NCI-H748 treated with DMSO at 0.1 percent for 48 hours (cell line): ENCODE measurements around the gene ZNF438.
"Not testable (repeated sequence)": the region's sequence is repeated elsewhere in the genome, so short reads cannot be mapped to it uniquely, and the experiment has no call there.

Experiments used
- DNase-seq: peaks from one replicate; lab custom pipeline; 2025; lab: John Stamatoyannopoulos, UW

The ZNF438 gene

GRCh38 chr10:30984563-30985328, 46.9 kb downstream of the ZNF438 start:
- DNase-seq = no peak

GRCh38 chr10:30983209-30983608, 48.5 kb downstream of the ZNF438 start:
- not testable (repeated sequence) for DNase-seq

GRCh38 chr10:30980951-30981616, 50.6 kb downstream of the ZNF438 start:
- DNase-seq = no peak

- no peak for DNase-seq
Measured at GRCh38 chr10:30979956-30980355, 51.7 kb downstream of the ZNF438 start.

- no peak for DNase-seq
Measured at GRCh38 chr10:30978843-30979242, 52.8 kb downstream of the ZNF438 start.

- no peak for DNase-seq
Measured at GRCh38 chr10:30977385-30977784, 54.3 kb downstream of the ZNF438 start.

- no peak for DNase-seq
Measured at GRCh38 chr10:30974773-30975415, 56.8 kb downstream of the ZNF438 start.

- no peak for DNase-seq
Measured at GRCh38 chr10:30974355-30974754, 57.3 kb downstream of the ZNF438 start.

- no peak for DNase-seq
Measured at GRCh38 chr10:30973737-30974136, 57.9 kb downstream of the ZNF438 start.

GRCh38 chr10:30970760-30971460, 60.8 kb downstream of the ZNF438 start:
- DNase-seq = no peak

- DNase-seq = no peak
Measured at GRCh38 chr10:30968711-30969110, 63.0 kb downstream of the ZNF438 start.

GRCh38 chr10:30967650-30968410, 63.8 kb downstream of the ZNF438 start:
- no peak for DNase-seq

- DNase-seq = no peak
Measured at GRCh38 chr10:30963992-30964930, 67.4 kb downstream of the ZNF438 start.

GRCh38 chr10:30962522-30962921, 69.1 kb downstream of the ZNF438 start:
- DNase-seq = no peak

GRCh38 chr10:30959836-30960210, 71.8 kb downstream of the ZNF438 start:
- no peak for DNase-seq

- not testable (repeated sequence) for DNase-seq
Measured at GRCh38 chr10:30949218-30949617, 82.4 kb downstream of the ZNF438 start.

- DNase-seq = no peak
Measured at GRCh38 chr10:30944005-30944404, 87.7 kb downstream of the ZNF438 start.

GRCh38 chr10:30943451-30943850, 88.2 kb downstream of the ZNF438 start:
- no peak for DNase-seq

GRCh38 chr10:30940256-30940655, 91.4 kb downstream of the ZNF438 start:
- DNase-seq = no peak

- DNase-seq = no peak
Measured at GRCh38 chr10:30939643-30940251, 91.9 kb downstream of the ZNF438 start.
